Measurements from ENCODE around the gene B3GAT1.
A peak's percentile ranks its signal among the peaks of the same experiment; 100 is the strongest.

B3GAT1 gene

DNA sequence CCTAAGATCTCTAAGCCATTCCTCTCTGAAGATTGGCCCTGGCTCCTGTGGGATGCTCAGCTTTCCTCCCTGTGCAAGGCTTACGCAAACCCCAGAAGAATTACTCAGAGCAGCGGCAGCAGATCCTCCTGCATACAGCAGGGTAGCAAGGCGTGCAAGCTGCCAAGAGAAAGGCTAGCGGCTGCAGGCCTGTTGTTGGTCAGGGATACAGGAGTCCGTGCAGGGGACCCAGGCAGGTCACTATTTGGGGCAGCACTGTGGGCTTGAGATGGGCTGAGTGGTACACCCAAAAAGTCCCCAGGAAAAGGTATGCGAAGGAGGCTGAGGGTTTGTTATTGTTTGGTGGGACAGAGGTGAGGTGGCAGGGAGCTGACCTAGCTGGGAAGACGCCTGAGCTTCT, 78.7 kb downstream of the B3GAT1 start:
- DNase-seq (ENCODE audit: low read depth): no peak

DNA sequence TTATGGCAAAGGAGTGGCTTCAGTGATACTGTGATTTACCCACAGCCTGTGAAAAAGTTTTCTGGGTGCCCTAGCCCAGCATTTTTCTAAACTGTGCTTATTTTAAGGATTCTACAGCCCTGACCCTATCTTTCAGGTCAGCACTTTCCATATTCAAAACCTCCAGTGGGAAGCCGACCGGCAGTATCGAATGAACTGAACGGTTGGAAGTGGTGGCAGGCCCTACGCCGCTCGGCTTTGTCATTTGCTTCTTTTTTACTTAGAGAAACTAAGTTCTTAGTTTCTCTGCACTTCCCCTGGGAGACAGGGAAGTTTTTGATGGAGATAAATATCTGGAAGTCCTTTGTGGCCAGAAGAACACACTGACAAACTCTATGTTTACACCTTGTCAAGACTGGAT, 79.3 kb downstream of the B3GAT1 start:
- no peak for DNase-seq (ENCODE audit: low read depth)

DNA sequence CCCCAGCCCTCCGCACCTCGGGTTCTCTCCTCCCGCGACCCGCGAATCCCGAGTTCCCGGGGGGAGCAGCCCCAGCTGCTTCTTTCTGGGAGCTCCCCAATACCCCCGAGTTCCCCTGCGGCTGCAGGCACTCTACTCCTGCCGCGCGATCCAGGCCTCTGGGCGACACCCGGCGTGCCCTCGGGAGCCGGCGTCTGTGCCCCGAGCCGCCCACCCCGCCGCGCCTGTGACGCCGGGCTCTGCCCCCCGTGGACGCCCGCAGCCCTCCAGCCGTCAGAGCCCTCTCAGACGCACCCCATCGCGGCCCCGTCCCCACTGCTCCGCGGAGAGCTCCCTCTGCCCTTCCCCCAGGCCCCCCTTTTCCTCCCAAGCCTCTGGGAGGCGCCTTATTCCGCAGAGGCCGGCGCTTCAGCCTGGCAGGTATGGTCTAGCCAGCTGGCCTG, 79.8 kb downstream of the B3GAT1 start:
- no peak for DNase-seq (ENCODE audit: low read depth)

DNA sequence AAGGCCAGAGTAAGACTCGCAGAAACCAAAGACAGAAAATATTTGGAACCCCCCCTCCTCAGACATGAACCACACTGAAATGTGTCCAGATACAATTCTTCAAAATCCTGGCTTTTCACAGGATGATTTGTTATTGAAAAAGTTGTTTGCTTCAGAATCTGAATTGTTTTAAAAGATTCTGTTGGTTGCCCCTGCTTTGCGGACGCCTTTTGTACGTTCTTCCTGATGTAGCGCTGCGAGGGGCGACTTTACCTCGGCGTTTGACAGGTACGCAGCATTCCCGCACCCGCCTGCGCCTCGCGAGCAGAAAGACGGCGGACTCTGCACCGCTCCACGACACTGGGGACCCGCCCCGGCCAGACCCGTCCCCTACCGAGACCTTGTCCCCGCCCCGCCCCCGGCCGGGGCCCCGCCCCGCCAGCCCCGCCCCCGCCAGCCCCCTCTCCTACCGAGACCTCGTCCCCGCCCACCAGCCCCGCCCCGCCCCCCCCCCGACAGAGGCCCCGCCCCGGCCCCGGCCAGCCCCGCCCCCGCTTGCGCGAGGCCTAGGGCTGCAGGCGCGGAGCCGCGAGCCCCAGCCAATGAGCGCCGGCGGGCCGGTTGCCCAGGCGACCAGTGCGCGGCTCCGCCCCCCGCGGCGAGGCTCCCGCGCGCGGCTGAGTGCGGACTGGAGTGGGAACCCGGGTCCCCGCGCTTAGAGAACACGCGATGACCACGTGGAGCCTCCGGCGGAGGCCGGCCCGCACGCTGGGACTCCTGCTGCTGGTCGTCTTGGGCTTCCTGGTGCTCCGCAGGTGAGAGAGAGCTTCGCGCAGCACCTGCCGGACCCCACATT, 80.5 kb downstream of the B3GAT1 start, which contains the start of gene GLB1L2:
Gene GLB1L2 (plus strand): TSS at position 635 of the 835 bp plus-strand sequence. CDS start 74 bp downstream, at position 709.
- DNase-seq (ENCODE audit: low read depth): peak; percentile 69

DNA sequence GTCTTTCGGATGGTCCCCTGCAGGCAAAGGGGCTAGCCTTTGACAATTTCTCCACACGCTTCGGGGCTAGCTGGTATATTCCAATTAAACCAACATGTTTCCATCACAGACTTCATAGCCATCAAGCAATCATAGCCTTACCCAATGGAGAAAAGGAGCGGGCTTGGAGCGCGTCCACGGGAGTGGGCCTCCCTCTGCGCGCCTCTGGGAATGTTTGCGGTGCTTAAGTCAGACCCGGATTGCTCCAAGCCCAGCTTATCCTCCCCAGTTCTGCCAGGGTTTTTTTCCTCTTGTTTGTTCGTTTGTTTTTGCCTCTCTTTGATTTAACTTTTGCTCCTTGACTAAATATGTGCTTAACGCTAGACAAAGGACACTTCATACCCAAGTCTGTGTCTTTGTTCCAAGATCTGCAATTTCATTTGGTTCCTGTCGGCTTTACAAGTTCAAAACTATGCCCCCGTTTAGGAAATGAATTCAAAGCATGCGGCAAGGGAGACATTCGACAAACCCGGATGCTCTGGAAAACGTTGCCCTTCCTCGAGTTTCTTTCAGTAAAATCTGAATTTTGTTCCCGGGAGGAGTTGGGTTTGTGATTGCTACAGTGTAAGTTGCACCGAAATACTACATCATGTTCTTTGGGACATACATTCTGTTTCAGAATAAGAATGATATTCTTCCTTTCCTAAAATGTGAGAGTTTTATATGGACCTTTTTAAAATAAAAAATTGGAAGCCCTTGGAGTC, 81.3 kb downstream of the B3GAT1 start:
- no peak for DNase-seq (ENCODE audit: low read depth)

Measured in activated T-cell treated with anti-CD3 and anti-CD28 coated beads for 24 hours (primary cell).